Measurements from ENCODE around the gene C5orf24.

DNA sequence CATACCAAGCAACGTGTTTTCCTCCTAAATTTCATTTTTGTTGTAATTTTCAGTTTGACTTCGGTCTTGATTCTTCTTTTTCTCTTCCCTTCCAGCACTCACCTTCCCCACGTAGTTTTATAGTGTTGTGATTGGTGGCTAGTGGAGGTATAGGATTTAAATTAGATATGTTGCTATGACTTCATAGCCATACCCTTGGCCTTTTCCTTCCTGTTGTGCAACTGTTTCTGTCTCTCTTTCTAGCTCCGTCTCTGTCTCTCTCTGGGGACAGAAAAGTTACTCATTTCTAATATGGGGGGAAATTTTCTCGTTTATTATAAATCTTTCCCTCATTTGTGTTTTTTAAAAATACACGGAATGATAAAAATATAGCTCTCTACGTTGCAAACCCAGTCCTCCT is 20.6 kb upstream of the C5orf24 start:
- TF ChIP-seq CTCF (IDR thresholded peaks at IDR 0.05; ENCODE audit: low read length) (no peak), EZH2 (optimal IDR thresholded peaks at IDR 0.05; ENCODE audit: low read depth, low read length) (no peak)
